Activated T-cell treated with anti-CD3 and anti-CD28 coated beads, Interleukin-2, amount 50 U/mL, for 48 hours (primary cell): Measurements from ENCODE around the gene ADAP1.
A peak's percentile ranks its signal among the peaks of the same experiment; 100 is the strongest.

Source experiments
- DNase-seq, 2 experiments: peaks; one replicate each; pipeline ENCODE4 v3.0.0-alpha.2; 2020

ADAP1 gene

GRCh38 chr7:988426-988911 lies 34.0 kb upstream of the ADAP1 start:
- DNase-seq, result no peak

- no peak for DNase-seq
Measured at GRCh38 chr7:987909-988308, 33.4 kb upstream of the ADAP1 start.

- DNase-seq, result no peak
Measured at GRCh38 chr7:986766-987751, 32.6 kb upstream of the ADAP1 start.

- DNase-seq, result no peak
Measured at GRCh38 chr7:985915-986741, 31.6 kb upstream of the ADAP1 start.

- DNase-seq, result no peak
Measured at GRCh38 chr7:985127-985416, 30.6 kb upstream of the ADAP1 start.

GRCh38 chr7:984361-985126 lies 30.1 kb upstream of the ADAP1 start:
- no peak for DNase-seq

- no peak for DNase-seq
Measured at GRCh38 chr7:983616-984071, 29.2 kb upstream of the ADAP1 start.

- DNase-seq, result no peak
Measured at GRCh38 chr7:983004-983615, 28.6 kb upstream of the ADAP1 start, which contains the start of gene CYP2W1. Gene CYP2W1, plus strand, starts transcription at chr7:983181. Its CDS starts 31 bp downstream, at chr7:983212.

- DNase-seq, result no peak
Measured at GRCh38 chr7:982511-983003, 28.1 kb upstream of the ADAP1 start.

GRCh38 chr7:981793-982510 lies 27.5 kb upstream of the ADAP1 start:
- DNase-seq, result no peak

- DNase-seq, result no peak
Measured at GRCh38 chr7:979886-980571, 25.5 kb upstream of the ADAP1 start.

- DNase-seq, result no peak
Measured at GRCh38 chr7:979151-979550, 24.7 kb upstream of the ADAP1 start.

GRCh38 chr7:978416-979091 lies 24.1 kb upstream of the ADAP1 start:
- DNase-seq, result no peak

- DNase-seq, result no peak
Measured at GRCh38 chr7:978049-978346, 23.5 kb upstream of the ADAP1 start.

- DNase-seq, result no peak
Measured at GRCh38 chr7:977326-978048, 23.0 kb upstream of the ADAP1 start.

GRCh38 chr7:976901-977325 lies 22.4 kb upstream of the ADAP1 start:
- no peak for DNase-seq

- no peak for DNase-seq
Measured at GRCh38 chr7:975702-976473, 21.4 kb upstream of the ADAP1 start.

- DNase-seq, result peak; percentile 89 to 95
Measured at GRCh38 chr7:974820-975681, 20.6 kb upstream of the ADAP1 start, which contains the start of gene COX19. Gene COX19, minus strand, starts transcription at chr7:975549. Its CDS starts 40 bp downstream, at chr7:975509.
